GM12892 (cell line): ENCODE results near the gene TRDN.

ENCODE experiments used
- POLR2A ChIP-seq: IDR thresholded peaks from 2 replicates; pipeline ENCODE4 v1.6.1; 2011; ENCODE audit warnings: low read depth, low read length, control low read depth
- POLR2AphosphoS5 ChIP-seq: IDR thresholded peaks from 2 replicates; pipeline ENCODE4 v1.6.1; 2011; ENCODE audit warnings: low read depth, low read length, control low read depth

DNA sequence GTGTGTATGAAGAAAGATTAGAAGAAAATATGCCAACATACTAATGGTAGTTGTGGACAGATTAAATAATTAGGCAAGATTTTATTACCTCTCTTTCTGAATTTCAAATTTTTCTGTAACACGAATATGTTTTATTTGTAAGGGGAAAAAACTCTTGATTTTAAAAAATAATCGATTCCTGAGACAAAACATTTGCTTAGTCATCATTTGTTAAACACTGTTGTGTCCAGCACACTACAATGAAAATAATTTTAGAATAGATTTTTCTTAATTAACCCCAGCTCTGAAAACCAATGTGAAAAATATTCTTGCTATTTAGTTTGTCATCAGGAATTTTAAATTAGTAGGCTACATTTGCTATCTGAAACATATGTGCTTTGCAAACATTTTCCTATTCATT, 253.0 kb downstream of the TRDN start:
- TF ChIP-seq POLR2AphosphoS5 (no peak), POLR2A (no peak)
